H1 (cell line): Measurements from ENCODE around the gene FNIP2. TPM values are rescaled to one million over a fixed set of nuclear protein-coding genes. Genes with fewer than 3 reads are reported as not detected.

Experiments
- CTCF ChIA-PET: fragments of 300-600 bp; sonication (Branson Sonifier 250); formaldehyde crosslinking; loops from one replicate; lab custom pipeline; 2021; ENCODE audit not compliant: partially characterized antibody; lab: Charles Lee
- POLR2A ChIA-PET: fragments of 300-600 bp; sonication (Branson Sonifier 250); formaldehyde crosslinking; loops from one replicate; lab custom pipeline; 2021; ENCODE audit warnings: inconsistent platforms; ENCODE audit not compliant: partially characterized antibody; lab: Charles Lee
- DNase-seq, 2 experiments: peaks; one replicate each; pipeline versions ENCODE4 v3.0.0 to v3.0.0-alpha.2; 2010 to 2022; ENCODE audit warnings: low spot score in 2 of 2, low read depth in 1 of 2, mixed read lengths in 1 of 2
- FAIRE-seq: peaks from 2 replicates; lab custom pipeline; 2011; peaks lifted over from hg19 to GRCh38; lab: Jason Lieb, UNC
- H2AFZ ChIP-seq: 2 replicates; pipeline ENCODE4 v1.8.1; 2012; ENCODE audit warnings: low read length, inconsistent platforms
- H2AK5ac ChIP-seq: 2 replicates; pipeline ENCODE4 v1.6.1; 2013; ENCODE audit warnings: low read depth, low read length
- H2BK120ac ChIP-seq: replicated peaks from 2 replicates; pipeline ENCODE3; 2013; ENCODE audit warnings: low read depth, low read length, inconsistent platforms
- H2BK12ac ChIP-seq: 2 replicates; pipeline ENCODE4 v1.6.1; 2013; ENCODE audit warnings: low read depth, low read length
- H2BK15ac ChIP-seq: 2 replicates; pipeline ENCODE4 v1.6.1; 2013; ENCODE audit warnings: low read length
- H2BK20ac ChIP-seq: 2 replicates; pipeline ENCODE4 v1.6.1; 2013; ENCODE audit warnings: low read length
- H2BK5ac ChIP-seq: 2 replicates; pipeline ENCODE4 v1.6.1; 2013; ENCODE audit warnings: low read depth, low read length
- H3K14ac ChIP-seq: 2 replicates; pipeline ENCODE4 v1.6.1; 2013; ENCODE audit warnings: inconsistent platforms; ENCODE audit not compliant: insufficient read length
- H3K18ac ChIP-seq: 2 replicates; pipeline ENCODE4 v1.6.1; 2013; ENCODE audit warnings: low read length; ENCODE audit errors: extremely low read depth
- H3K23ac ChIP-seq: 2 replicates; pipeline ENCODE4 v1.6.1; 2013; ENCODE audit warnings: inconsistent platforms; ENCODE audit not compliant: insufficient read length
- H3K23me2 ChIP-seq: 2 replicates; pipeline ENCODE4 v1.6.1; 2013; ENCODE audit warnings: low read depth, low read length
- H3K27ac ChIP-seq: 2 replicates; pipeline ENCODE4 v1.6.1; 2011; ENCODE audit warnings: low read depth, low read length, inconsistent platforms
- H3K27me3 ChIP-seq, 4 experiments: replicated peaks in 1 of 4; 1 replicate in 1 of 4; 2 replicates in 3 of 4; pipeline versions ENCODE4 v1.6.1 to v1.8.1; 2011 to 2013; ENCODE audit warnings: low read length in 3 of 4, mild to moderate bottlenecking in 3 of 4, inconsistent platforms in 2 of 4, mixed read lengths in 2 of 4, moderate library complexity in 1 of 4; ENCODE audit not compliant: control insufficient read depth in 3 of 4, insufficient read depth in 3 of 4; ENCODE audit errors: extremely low read depth in 1 of 4
- H3K36me3 ChIP-seq, 4 experiments: 2 replicates each; pipeline versions ENCODE4 v1.6.1 to v1.8.1; 2011 to 2013; ENCODE audit warnings: mild to moderate bottlenecking in 4 of 4, low read length in 3 of 4, moderate library complexity in 2 of 4, control low read depth in 1 of 4, inconsistent platforms in 1 of 4; ENCODE audit not compliant: insufficient read depth in 4 of 4, control insufficient read depth in 2 of 4
- H3K4ac ChIP-seq: replicated peaks from 2 replicates; pipeline ENCODE3; 2013; ENCODE audit warnings: low read length, low read depth, mixed read lengths, inconsistent platforms; ENCODE audit not compliant: insufficient read length
- H3K4me1 ChIP-seq, 4 experiments: replicated peaks in 1 of 4; 1 replicate in 1 of 4; 2 replicates in 3 of 4; pipeline versions ENCODE4 v1.6.1 to v1.8.1; 2011 to 2013; ENCODE audit warnings: low read length in 3 of 4, inconsistent platforms in 2 of 4, mixed read lengths in 1 of 4; ENCODE audit not compliant: insufficient read depth in 4 of 4, control insufficient read depth in 3 of 4
- H3K4me2 ChIP-seq, 2 experiments: 2 replicates each; pipeline versions ENCODE4 v1.6.1 to v1.8.1; 2011 to 2013; ENCODE audit warnings: low read depth in 2 of 2, low read length in 2 of 2, control low read depth in 1 of 2, inconsistent platforms in 1 of 2, mild to moderate bottlenecking in 1 of 2; ENCODE audit not compliant: insufficient read depth in 1 of 2
- H3K4me3 ChIP-seq, 4 experiments: fragments of 200-600, 300-600 bp in 1 of 4; sonication (generic), shearing (Covaris generic), sonication (Bioruptor Twin) in 1 of 4; 2 replicates each; pipeline versions ENCODE4 v1.5.1 to v1.8.1; 2011 to 2016; ENCODE audit warnings: low read length in 4 of 4, low read depth in 3 of 4, control low read depth in 2 of 4, inconsistent platforms in 2 of 4, mild to moderate bottlenecking in 2 of 4, mixed read lengths in 1 of 4, moderate library complexity in 1 of 4; ENCODE audit not compliant: insufficient read depth in 2 of 4; ENCODE audit errors: extremely low read depth in 1 of 4
- H3K56ac ChIP-seq: replicated peaks from 2 replicates; pipeline ENCODE3; 2013; ENCODE audit warnings: low read depth, mild to moderate bottlenecking, mixed read lengths, low read length, inconsistent platforms; ENCODE audit not compliant: insufficient read length
- H3K79me1 ChIP-seq: 2 replicates; pipeline ENCODE4 v1.6.1; 2013; ENCODE audit warnings: low read depth, low read length, control low read depth
- H3K79me2 ChIP-seq, 2 experiments: 2 replicates each; pipeline versions ENCODE4 v1.6.1 to v1.8.1; 2012 to 2013; ENCODE audit warnings: low read length in 2 of 2, mild to moderate bottlenecking in 2 of 2, inconsistent platforms in 1 of 2; ENCODE audit not compliant: insufficient read depth in 2 of 2, control insufficient read depth in 1 of 2
- H3K9ac ChIP-seq, 4 experiments: replicated peaks in 1 of 4; 1 replicate in 1 of 4; 2 replicates in 3 of 4; pipeline versions ENCODE4 v1.6.1 to v1.8.1; 2011 to 2013; ENCODE audit warnings: low read depth in 3 of 4, low read length in 3 of 4, control low read depth in 2 of 4, mild to moderate bottlenecking in 2 of 4, moderate library complexity in 2 of 4, inconsistent platforms in 1 of 4; ENCODE audit errors: extremely low read depth in 1 of 4
- H3K9me3 ChIP-seq, 2 experiments: 2 replicates each; pipeline versions ENCODE4 v1.6.1 to v1.8.1; 2012 to 2013; ENCODE audit warnings: mild to moderate bottlenecking in 2 of 2, moderate library complexity in 2 of 2, control low read depth in 1 of 2, inconsistent platforms in 1 of 2, low read depth in 1 of 2, low read length in 1 of 2, mixed read lengths in 1 of 2; ENCODE audit not compliant: insufficient read depth in 2 of 2
- H4K20me1 ChIP-seq, 2 experiments: replicated peaks in 1 of 2; 2 replicates each; pipeline versions ENCODE3 to v1.8.1; 2011 to 2013; ENCODE audit warnings: inconsistent platforms in 2 of 2, low read length in 2 of 2, mild to moderate bottlenecking in 1 of 2; ENCODE audit not compliant: insufficient read depth in 2 of 2, control insufficient read depth in 1 of 2
- H4K5ac ChIP-seq: 2 replicates; pipeline ENCODE4 v1.6.1; 2013; ENCODE audit warnings: low read length, low read depth, mixed read lengths, inconsistent platforms; ENCODE audit not compliant: insufficient read length
- H4K8ac ChIP-seq: 2 replicates; pipeline ENCODE4 v1.8.0; 2013; ENCODE audit warnings: mild to moderate bottlenecking, moderate library complexity, low read length, inconsistent platforms; ENCODE audit not compliant: insufficient read depth; ENCODE audit errors: extremely low read depth
- H4K91ac ChIP-seq: replicated peaks from 2 replicates; pipeline ENCODE3; 2013; ENCODE audit warnings: low read length, mixed read lengths, inconsistent platforms; ENCODE audit not compliant: insufficient read length
- CEBPB ChIP-seq: IDR thresholded peaks from 2 replicates; pipeline ENCODE4 v1.6.1; 2012; ENCODE audit warnings: low read depth, low read length
- CTBP2 ChIP-seq: IDR thresholded peaks from 2 replicates; pipeline ENCODE4 v1.7.0; 2011; ENCODE audit warnings: borderline replicate concordance, mild to moderate bottlenecking, moderate library complexity, mixed read lengths, low read length; ENCODE audit not compliant: insufficient read depth, insufficient read length
- EZH2 ChIP-seq: fragments of 200-600 bp; sonication (generic); IDR thresholded peaks from 2 replicates; pipeline ENCODE4 v1.7.1; 2012; ENCODE audit warnings: low read depth, mild to moderate bottlenecking, moderate library complexity, low read length, inconsistent platforms; ENCODE audit not compliant: severe bottlenecking
- HDAC6 ChIP-seq: IDR thresholded peaks from one replicate; pipeline ENCODE4 v1.7.1; 2012; ENCODE audit warnings: low read depth, mild to moderate bottlenecking, inconsistent platforms, low read length, moderate library complexity
- MAFK ChIP-seq: IDR thresholded peaks from 2 replicates; pipeline ENCODE4 v1.6.1; 2012; ENCODE audit warnings: low read depth, mild to moderate bottlenecking, improper control_type of control experiment, low read length
- NRF1 ChIP-seq: IDR thresholded peaks from 2 replicates; pipeline ENCODE4 v1.6.1; 2011; ENCODE audit warnings: mild to moderate bottlenecking, low read depth, low read length, improper control_type of control experiment
- POLR2A ChIP-seq, 2 experiments: IDR thresholded peaks; 1 replicate in 1 of 2; 2 replicates in 1 of 2; pipeline ENCODE4 v1.6.1; 2011; ENCODE audit warnings: low read depth in 2 of 2, low read length in 2 of 2, mild to moderate bottlenecking in 2 of 2; ENCODE audit errors: control extremely low read depth in 1 of 2
- POU5F1 ChIP-seq: IDR thresholded peaks from 2 replicates; pipeline ENCODE4 v1.6.1; 2011; ENCODE audit warnings: low read depth, mild to moderate bottlenecking, low read length, moderate library complexity
- SIN3A ChIP-seq, 2 experiments: IDR thresholded peaks in 1 of 2; conservative IDR thresholded peaks in 1 of 2; 2 replicates each; pipeline ENCODE4 v1.6.1; 2011 to 2012; ENCODE audit warnings: low read length in 2 of 2, improper control_type of control experiment in 1 of 2, low read depth in 1 of 2, mild to moderate bottlenecking in 1 of 2
- SUZ12 ChIP-seq: fragments of 200-600 bp; sonication (generic); IDR thresholded peaks from 2 replicates; pipeline ENCODE4 v1.6.1; 2012; ENCODE audit warnings: mild to moderate bottlenecking, inconsistent platforms, low read length, moderate library complexity, mixed read lengths
- TCF12 ChIP-seq: IDR thresholded peaks from 2 replicates; pipeline ENCODE4 v1.6.1; 2011; ENCODE audit warnings: low read depth, mild to moderate bottlenecking, low read length
- TEAD4 ChIP-seq: IDR thresholded peaks from 2 replicates; pipeline ENCODE4 v1.6.1; 2012; ENCODE audit warnings: low read depth, low read length, inconsistent platforms, mixed read lengths
- ZNF274 ChIP-seq: IDR thresholded peaks from 2 replicates; pipeline ENCODE4 v1.7.0; 2012; ENCODE audit warnings: low read length, borderline replicate concordance; ENCODE audit errors: extremely low read depth
- WGBS, 2 experiments: shearing (Covaris generic) in 1 of 2; methylation state at CpG; one replicate each; pipeline versions ENCODE4 v1.1.6 to v1.1.7; 2013 to 2015; ENCODE audit warnings: low lambda C conversion rate in 2 of 2, mixed read lengths in 2 of 2, inconsistent platforms in 1 of 2, low coverage in 1 of 2, missing lambda C conversion rate in 1 of 2; ENCODE audit not compliant: insufficient replicate concordance in 2 of 2, insufficient coverage in 1 of 2, insufficient read length in 1 of 2; ENCODE audit errors: extremely low coverage in 1 of 2, missing lambda C conversion rate in 1 of 2; 5-methylcytosine and 5-hydroxymethylcytosine counted together
- polyA plus RNA-seq, 7 experiments: library from polyadenylated mRNA; depleted of rRNA in 3 of 7; stranded (reverse) in 5 of 7; unstranded in 2 of 7; fragments of >200 nt in 5 of 7; fragments of 200-250 nt in 2 of 7; gene quantifications; 1 replicate in 5 of 7; 2 replicates in 1 of 7; 4 replicates in 1 of 7; pipeline versions ENCODE4 v1.2.1 to v1.2.3, GENCODE V29; 2011 to 2013; ENCODE audit warnings: missing spikeins in 2 of 7, mixed read lengths in 2 of 7
- total RNA-seq: library from RNA; stranded (reverse); fragmentation: NEBNext Ultra II Directional; extraction: Animal tissue kit (Norgen Biotek cat#: 25700); gene quantifications from 2 replicates; pipeline ENCODE4 v1.2.1, GENCODE V29; 2021

FNIP2 gene
- total and polyA plus RNA-seq, 2 of the 8 experiments (the other 6 are each of a cell fraction or from before 2014, with no cell fraction given) = 4.0 to 13.0 TPM

- Histone ChIP-seq H3K4ac (no peak overlapping the region), H3K14ac (no peak overlapping the region), H4K5ac (no peak overlapping the region), H2BK15ac (no peak overlapping the region), H3K79me1 (no peaks in the 10 kb centered on the region), H4K91ac (no peak overlapping the region), H3K4me2 (no peak overlapping the region), H3K4me3 (no peak overlapping the region), H3K23ac (no peak overlapping the region), H3K23me2 (no peaks in the 10 kb centered on the region), H3K4me1 (no peaks in the 10 kb centered on the region), H3K56ac (no peak overlapping the region), H2AFZ (no peak overlapping the region), H2BK120ac (no peak overlapping the region), H2BK12ac (no peak overlapping the region), H2BK20ac (no peak overlapping the region), H3K79me2 (no peaks in the 10 kb centered on the region), H2AK5ac (no peak overlapping the region), H2BK5ac (no peak overlapping the region), H3K27me3 (no peaks in the 10 kb centered on the region), H3K27ac (no peak overlapping the region), H4K8ac (no peak overlapping the region), H3K18ac (no peak overlapping the region), H3K9me3 (peaks cover 0 to 3% of the 10 kb centered on the region in 2 experiments; a peak in 1 of 4 replicates), H4K20me1 (no peaks in the 10 kb centered on the region), H3K9ac (no peak overlapping the region), H3K36me3 (no peaks in the 10 kb centered on the region)
- CTCF ChIA-PET = interaction anchor here (0.7 to 1.2 kb wide), 3 partner anchors 8 to 26 kb away, joined by 3 to 4 read pairs (median 4); no protein-coding TSS in a partner anchor
- no peak for FAIRE-seq
- DNase-seq = no peak
- POLR2A ChIA-PET = no interaction called here
- 95% methylated on average over 2 of the region's 2 CpGs; no CpG with 5 or more reads in 1 of the 2 experiments for WGBS, 2 experiments
- TF ChIP-seq EZH2 (no peak), HDAC6 (no peak), CEBPB (no peak), POLR2A (IDR thresholded peaks at IDR 0.05; ENCODE audit: control extremely low read depth in 1 of 2, low read depth in 2 of 2, low read length in 2 of 2) (no peak), TCF12 (no peak), SUZ12 (no peak), NRF1 (no peak), SIN3A (conservative IDR thresholded peaks at IDR 0.05 in 1 of 2, IDR thresholded peaks at IDR 0.05 in 1 of 2; ENCODE audit: low read depth in 1 of 2, low read length in 2 of 2) (no peak), TEAD4 (no peak), CTBP2 (no peak), MAFK (no peak), POU5F1 (no peak), ZNF274 (no peak)
Measured at GRCh38 chr4:158812133-158812532, 43.3 kb downstream of the FNIP2 start.
